Right lobe of liver (tissue), 6 donors: ENCODE measurements around the gene VCPKMT. TPM values are rescaled to one million over a fixed set of nuclear protein-coding genes. Genes with fewer than 3 reads are reported as not detected.

ENCODE experiments used
- ATAC-seq, 4 donors: fragments of 200-7000 bp; cut with Tn5 transposase; one replicate each; pipeline ENCODE4 v1.9.1; 2020; ENCODE audit warnings: mild to moderate bottlenecking in 4 of 4, moderate library complexity in 4 of 4
- DNase-seq, 3 donors: peaks; one replicate each; pipeline ENCODE4 v3.0.0-alpha.2; 2020
- H3K27ac ChIP-seq, 3 donors: fragments of 200-600 bp; one replicate each; pipeline ENCODE4 v1.8.0; 2022
- H3K27me3 ChIP-seq, 2 donors: fragments of 200-600 bp; one replicate each; pipeline ENCODE4 v1.8.0; 2022
- H3K36me3 ChIP-seq, 4 donors: fragments of 200-600 bp; sonication (generic) in 1 of 4; one replicate each; pipeline versions ENCODE4 v1.5.1 to v1.8.0; 2017 to 2022; ENCODE audit warnings: control low read depth in 1 of 4
- H3K4me1 ChIP-seq, 4 donors: fragments of 200-600 bp; sonication (generic) in 1 of 4; one replicate each; pipeline versions ENCODE4 v1.5.1 to v1.8.0; 2017 to 2022; ENCODE audit warnings: control low read depth in 1 of 4
- H3K4me3 ChIP-seq, 3 donors: fragments of 200-600 bp; one replicate each; pipeline ENCODE4 v1.8.0; 2022
- H3K9me3 ChIP-seq, 4 donors: fragments of 200-600 bp; sonication (generic) in 1 of 4; one replicate each; pipeline versions ENCODE4 v1.5.1 to v1.8.0; 2017 to 2022; ENCODE audit warnings: control low read depth in 1 of 4
- POLR2A ChIP-seq: fragments of 450-650 bp; IDR thresholded peaks from one replicate; pipeline ENCODE4 v1.6.1; 2017; ENCODE audit warnings: antibody characterized with exemption, mild to moderate bottlenecking
- WGBS: methylation state at CpG from one replicate; pipeline ENCODE4 v1.1.6; 2018; ENCODE audit warnings: low coverage, low lambda C conversion rate; ENCODE audit not compliant: insufficient coverage; ENCODE audit errors: missing lambda C conversion rate; 5-methylcytosine and 5-hydroxymethylcytosine counted together
- intact Hi-C, 2 donors: fragments of 100-400 bp; cut with DNase I; formaldehyde crosslinking; loops; one replicate each; pipeline versions ENCODE4 v1.11.2 to v1.14.1; 2022
- total RNA-seq, 6 experiments: library from RNA; depleted of rRNA in 2 of 6; stranded (reverse); fragments of >200 nt in 2 of 6; fragmentation: NEBNext Ultra II Directional in 3 of 6; extraction: Animal tissue kit (Norgen Biotek cat#: 25700) in 3 of 6; gene quantifications; one replicate each; pipeline versions ENCODE4 v1.1.0 to v1.2.4, GENCODE V29; 2016 to 2023
- TF ChIP-seq, protein P1 (sequence below), 4 donors: fragments of 200-600 bp in 3 of 4; fragments of 450-650 bp in 1 of 4; IDR thresholded peaks; one replicate each; pipeline versions ENCODE4 v1.5.1 to v1.8.0; 2016 to 2022; ENCODE audit warnings: antibody characterized with exemption in 4 of 4, mild to moderate bottlenecking in 2 of 4
- donor health status: DM: no; HTN: yes; CAD: no.
- donor health status: DM: no; HTN: no; CAD: no.
- donor health status: DM: no; HTN: no; CAD: no.
- donor health status: DM: no; HTN: yes; CAD: no.
- donor health status: DM: no; HTN: yes; CAD: no.

VCPKMT gene
- total RNA-seq, 6 experiments from 2014 or later, result 1.4 to 3.8 (median 3.3) TPM

GRCh38 chr14:50093496-50093895 is 22.9 kb downstream of the VCPKMT start:
- H3K9me3 ChIP-seq, result no peaks in the 10 kb centered on the region
- no peak overlapping the region for H3K27ac ChIP-seq
- WGBS, result no CpG with 5 or more reads among the region's 2 CpGs
- DNase-seq, result no peak
- no peaks in the 10 kb centered on the region for H3K27me3 ChIP-seq
- no peak overlapping the region for H3K4me3 ChIP-seq
- no peaks in the 10 kb centered on the region for H3K36me3 ChIP-seq
- TF ChIP-seq POLR2A, result no peak
- TF ChIP-seq, protein P1, sequence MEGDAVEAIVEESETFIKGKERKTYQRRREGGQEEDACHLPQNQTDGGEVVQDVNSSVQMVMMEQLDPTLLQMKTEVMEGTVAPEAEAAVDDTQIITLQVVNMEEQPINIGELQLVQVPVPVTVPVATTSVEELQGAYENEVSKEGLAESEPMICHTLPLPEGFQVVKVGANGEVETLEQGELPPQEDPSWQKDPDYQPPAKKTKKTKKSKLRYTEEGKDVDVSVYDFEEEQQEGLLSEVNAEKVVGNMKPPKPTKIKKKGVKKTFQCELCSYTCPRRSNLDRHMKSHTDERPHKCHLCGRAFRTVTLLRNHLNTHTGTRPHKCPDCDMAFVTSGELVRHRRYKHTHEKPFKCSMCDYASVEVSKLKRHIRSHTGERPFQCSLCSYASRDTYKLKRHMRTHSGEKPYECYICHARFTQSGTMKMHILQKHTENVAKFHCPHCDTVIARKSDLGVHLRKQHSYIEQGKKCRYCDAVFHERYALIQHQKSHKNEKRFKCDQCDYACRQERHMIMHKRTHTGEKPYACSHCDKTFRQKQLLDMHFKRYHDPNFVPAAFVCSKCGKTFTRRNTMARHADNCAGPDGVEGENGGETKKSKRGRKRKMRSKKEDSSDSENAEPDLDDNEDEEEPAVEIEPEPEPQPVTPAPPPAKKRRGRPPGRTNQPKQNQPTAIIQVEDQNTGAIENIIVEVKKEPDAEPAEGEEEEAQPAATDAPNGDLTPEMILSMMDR (IDR thresholded peaks at IDR 0.05), result no peak
- no peaks in the 10 kb centered on the region for H3K4me1 ChIP-seq
- no peak for ATAC-seq
- intact Hi-C loops, result no loop called here

DNA sequence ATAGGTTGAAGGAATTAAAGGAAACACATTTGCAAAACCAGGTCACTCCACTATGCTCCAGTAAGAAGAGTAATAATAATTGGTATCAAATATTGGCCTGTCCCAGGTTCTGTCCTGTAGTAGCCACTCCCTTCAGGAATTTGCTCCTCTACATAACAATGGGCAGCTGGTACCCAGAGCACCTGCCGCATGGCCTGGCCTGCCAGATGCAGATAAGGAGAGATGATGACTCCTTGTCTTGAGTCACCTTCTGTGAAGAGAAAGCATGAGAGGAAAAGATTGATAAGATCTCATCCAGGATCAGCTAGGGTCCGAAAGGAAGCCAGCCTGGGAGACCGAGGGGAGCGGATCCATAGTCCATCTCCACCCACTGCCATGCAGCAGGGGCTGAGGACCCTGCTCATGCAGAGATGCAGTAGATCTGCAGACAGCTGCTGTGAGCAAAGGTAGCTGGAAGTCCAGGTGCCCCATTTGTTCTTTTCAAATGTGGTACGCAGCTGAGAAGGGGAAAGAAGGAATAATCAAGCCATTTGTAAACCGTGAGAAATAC is 24.3 kb downstream of the VCPKMT start:
- 89% methylated on average over 3 of the region's 6 CpGs for WGBS
- Histone ChIP-seq H3K4me3 (no peak overlapping the region), H3K27me3 (no peaks in the 10 kb centered on the region), H3K4me1 (no peaks in the 10 kb centered on the region), H3K9me3 (no peaks in the 10 kb centered on the region), H3K27ac (no peak overlapping the region), H3K36me3 (no peaks in the 10 kb centered on the region)
- no peak for TF ChIP-seq POLR2A
- TF ChIP-seq, protein P1 (IDR thresholded peaks at IDR 0.05), result no peak
- intact Hi-C loops, result no loop called here
- ATAC-seq (no peak), DNase-seq (no peak)

DNA sequence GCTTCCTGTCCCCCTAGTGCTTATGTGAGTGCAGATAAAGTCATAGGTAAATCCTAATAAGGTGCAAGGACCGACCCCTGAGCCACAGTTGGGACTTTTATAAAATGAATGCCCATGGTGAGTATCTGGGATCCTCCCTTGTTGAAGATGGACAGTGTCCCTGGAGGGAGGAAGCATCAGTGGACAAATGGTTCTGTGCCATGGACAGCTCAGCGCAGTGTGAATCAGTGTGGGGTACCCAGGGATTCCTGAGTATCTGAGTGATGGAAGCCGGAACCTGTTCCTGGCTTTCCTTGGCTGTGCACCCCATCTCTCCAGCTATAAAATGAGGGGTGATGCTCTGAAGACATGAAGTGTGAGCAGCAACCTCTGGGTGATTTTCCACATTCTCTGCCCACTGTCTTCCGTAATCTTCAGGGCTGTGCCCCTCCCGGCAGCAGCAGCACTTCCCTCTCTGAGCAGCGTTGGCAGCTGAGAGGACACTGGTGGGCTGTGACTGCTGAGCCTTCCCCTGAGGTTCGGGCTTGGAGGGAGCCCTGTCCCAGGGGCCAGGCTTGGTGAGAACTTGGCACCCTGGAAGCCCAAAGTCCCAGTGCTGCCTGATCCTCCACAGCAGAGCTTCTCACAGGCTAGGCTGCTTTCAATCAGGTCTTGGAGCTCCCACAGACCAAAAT is 25.0 kb downstream of the VCPKMT start:
- TF ChIP-seq POLR2A, result no peak
- TF ChIP-seq, protein P1 (IDR thresholded peaks at IDR 0.05), result no peak
- WGBS, result no CpG with 5 or more reads among the region's 7 CpGs
- intact Hi-C loops, result no loop called here
- Histone ChIP-seq H3K36me3 (no peaks in the 10 kb centered on the region), H3K4me1 (no peaks in the 10 kb centered on the region), H3K4me3 (no peak overlapping the region), H3K27ac (no peak overlapping the region), H3K9me3 (no peaks in the 10 kb centered on the region), H3K27me3 (no peaks in the 10 kb centered on the region)
- no peak for DNase-seq
- peak in 1 of 4 donors; percentile 41 for ATAC-seq

DNA sequence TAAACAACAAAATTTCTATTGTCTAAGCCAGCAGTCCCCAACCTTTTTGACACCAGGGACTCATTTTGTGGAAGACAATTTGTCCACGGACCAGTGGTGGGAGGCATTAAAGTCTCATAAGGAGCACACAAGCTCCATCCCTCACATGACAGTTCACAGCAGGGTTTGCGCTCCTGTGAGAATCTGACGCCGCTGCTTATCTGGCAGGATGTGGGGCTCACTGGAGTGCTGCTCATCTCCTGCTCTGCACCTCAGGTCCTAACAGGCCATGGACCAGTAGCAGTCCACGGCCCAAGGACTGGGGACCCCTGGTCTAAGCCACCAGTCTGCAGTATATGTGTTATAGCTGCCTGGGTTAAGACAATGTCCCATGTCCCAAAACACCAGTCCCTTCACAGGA is 27.2 kb downstream of the VCPKMT start:
- Histone ChIP-seq H3K4me3 (no peak overlapping the region), H3K27me3 (no peaks in the 10 kb centered on the region), H3K4me1 (no peaks in the 10 kb centered on the region), H3K36me3 (no peaks in the 10 kb centered on the region), H3K9me3 (no peaks in the 10 kb centered on the region), H3K27ac (no peak overlapping the region)
- intact Hi-C loops, result no loop called here
- 96% methylated on average over 4 of the region's 5 CpGs for WGBS
- no peak for ATAC-seq
- no peak for TF ChIP-seq POLR2A
- TF ChIP-seq, protein P1 (IDR thresholded peaks at IDR 0.05), result no peak
- no peak for DNase-seq
